SJCRH30 (cell line): Measurements from ENCODE around the gene TIE1. TPM values are rescaled to one million over a fixed set of nuclear protein-coding genes. Genes with fewer than 3 reads are reported as not detected.
"Not testable (repeated sequence)": the region's sequence is repeated elsewhere in the genome, so short reads cannot be mapped to it uniquely, and the experiment has no call there.

Experiments used
- DNase-seq, 2 experiments: peaks; one replicate each; pipeline ENCODE4 v3.0.0-alpha.2; 2015 to 2020
- H3K27ac ChIP-seq: fragments of 250-450 bp; sonication (Bioruptor Pico); 2 replicates; pipeline ENCODE4 v1.5.1; 2020; ENCODE audit warnings: mild to moderate bottlenecking, moderate library complexity
- H3K27me3 ChIP-seq: fragments of 250-450 bp; sonication (Bioruptor Pico); 2 replicates; pipeline ENCODE4 v1.5.1; 2020; ENCODE audit warnings: mild to moderate bottlenecking, moderate library complexity
- H3K36me3 ChIP-seq: fragments of 250-450 bp; sonication (Bioruptor Pico); 2 replicates; pipeline ENCODE4 v1.5.1; 2020; ENCODE audit warnings: mild to moderate bottlenecking, moderate library complexity
- H3K4me1 ChIP-seq: fragments of 250-450 bp; sonication (Bioruptor Pico); 2 replicates; pipeline ENCODE4 v1.5.1; 2020; ENCODE audit warnings: mild to moderate bottlenecking, moderate library complexity
- H3K4me3 ChIP-seq: fragments of 250-450 bp; sonication (Bioruptor Pico); 2 replicates; pipeline ENCODE4 v1.5.1; 2020; ENCODE audit warnings: mild to moderate bottlenecking, moderate library complexity
- H3K9me3 ChIP-seq: fragments of 250-450 bp; sonication (Bioruptor Pico); replicated peaks from 2 replicates; pipeline ENCODE4 v1.5.1; 2020; ENCODE audit warnings: mild to moderate bottlenecking, moderate library complexity
- total RNA-seq: library from RNA; depleted of rRNA; stranded (reverse); fragments of >200 nt; shearing (Covaris generic); gene quantifications from 2 replicates; pipeline ENCODE4 v1.2.3, GENCODE V29; 2014

The TIE1 gene
- total RNA-seq, 1 experiment from 2014 or later = 1.5 TPM

- DNase-seq = peak; percentile 99 to 100
- H3K9me3 ChIP-seq = no peaks in the 10 kb centered on the region
- peak within 1 kb of the TSS; percentile 85 for H3K27ac ChIP-seq
- H3K36me3 ChIP-seq = peaks cover 33% of the 10 kb centered on the region
- peak within 1 kb of the TSS; percentile 71 for H3K4me3 ChIP-seq
- peaks cover 7% of the 10 kb centered on the region; the same call in 1 of the 2 replicates for H3K4me1 ChIP-seq
- H3K27me3 ChIP-seq = no peaks in the 10 kb centered on the region
These were observed 58.2 kb downstream of the TIE1 start, which contains the start of gene CDC20 for GRCh38 chr1:43358746-43359693. CDC20 (plus strand) TSS chr1:43358981; CDS start chr1:43359216, 235 bp downstream.

GRCh38 chr1:43359696-43360095 lies 58.9 kb downstream of the TIE1 start:
- Histone ChIP-seq H3K27me3 (no peaks in the 10 kb centered on the region), H3K27ac (peak overlapping the region; percentile 85; the same call in 1 of the 2 replicates), H3K36me3 (peaks cover 37% of the 10 kb centered on the region), H3K4me3 (peak overlapping the region; percentile 71), H3K9me3 (no peaks in the 10 kb centered on the region), H3K4me1 (peaks cover 7% of the 10 kb centered on the region; the same call in 1 of the 2 replicates)
- no peak for DNase-seq

DNA sequence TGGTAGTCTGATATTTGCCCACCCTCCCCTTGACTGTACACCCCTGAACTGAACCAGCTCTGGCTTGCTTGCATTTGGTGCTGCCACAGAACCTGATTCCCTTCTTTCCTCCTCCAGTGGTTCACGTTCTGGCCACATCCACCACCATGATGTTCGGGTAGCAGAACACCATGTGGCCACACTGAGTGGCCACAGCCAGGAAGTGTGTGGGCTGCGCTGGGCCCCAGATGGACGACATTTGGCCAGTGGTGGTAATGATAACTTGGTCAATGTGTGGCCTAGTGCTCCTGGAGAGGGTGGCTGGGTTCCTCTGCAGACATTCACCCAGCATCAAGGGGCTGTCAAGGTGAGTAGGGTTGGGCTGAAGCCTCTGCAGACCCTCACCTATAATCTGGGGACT lies 59.8 kb downstream of the TIE1 start:
- Histone ChIP-seq H3K4me1 (peaks cover 7% of the 10 kb centered on the region; the same call in 1 of the 2 replicates), H3K27ac (no peak overlapping the region), H3K36me3 (peaks cover 39% of the 10 kb centered on the region), H3K27me3 (no peaks in the 10 kb centered on the region), H3K9me3 (no peaks in the 10 kb centered on the region), H3K4me3 (no peak overlapping the region; the same call in 1 of the 2 replicates)
- DNase-seq = no peak

DNA sequence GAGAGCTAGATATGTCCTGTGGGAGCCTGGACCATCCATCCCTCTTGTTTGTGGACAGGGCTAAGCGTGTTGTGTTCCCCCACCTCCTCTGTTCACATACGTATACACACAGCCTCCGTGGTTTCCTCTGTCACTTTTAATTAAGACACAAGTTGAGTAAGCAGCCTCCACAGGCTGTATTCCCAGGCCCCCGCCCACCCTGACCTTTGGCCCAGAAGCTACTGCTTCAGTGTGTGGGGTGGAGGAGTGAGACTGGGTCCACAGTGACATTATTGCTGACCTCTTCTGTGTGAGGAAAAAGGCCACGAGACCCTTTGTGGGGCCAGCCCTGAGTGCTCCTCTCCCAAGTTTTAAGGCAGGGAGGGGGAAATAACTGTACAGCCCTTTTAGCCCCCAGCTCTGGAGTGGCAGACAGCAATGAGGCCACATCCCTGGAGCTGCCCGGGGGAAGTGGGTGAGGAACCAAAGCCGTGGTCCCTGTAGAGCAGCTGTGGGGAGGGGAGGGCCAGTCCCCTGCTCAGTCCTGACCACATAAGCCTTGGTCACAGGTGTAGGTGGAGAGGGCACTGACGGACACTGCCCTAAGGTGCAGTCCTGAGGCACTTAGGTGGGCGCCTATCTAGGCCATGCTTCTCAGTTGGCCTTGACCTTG lies 62.6 kb downstream of the TIE1 start:
- Histone ChIP-seq H3K9me3 (no peaks in the 10 kb centered on the region), H3K4me3 (no peak overlapping the region), H3K36me3 (peaks cover 39% of the 10 kb centered on the region), H3K27me3 (no peaks in the 10 kb centered on the region), H3K4me1 (peaks cover 7% of the 10 kb centered on the region; the same call in 1 of the 2 replicates), H3K27ac (no peak overlapping the region)
- no peak for DNase-seq

DNA sequence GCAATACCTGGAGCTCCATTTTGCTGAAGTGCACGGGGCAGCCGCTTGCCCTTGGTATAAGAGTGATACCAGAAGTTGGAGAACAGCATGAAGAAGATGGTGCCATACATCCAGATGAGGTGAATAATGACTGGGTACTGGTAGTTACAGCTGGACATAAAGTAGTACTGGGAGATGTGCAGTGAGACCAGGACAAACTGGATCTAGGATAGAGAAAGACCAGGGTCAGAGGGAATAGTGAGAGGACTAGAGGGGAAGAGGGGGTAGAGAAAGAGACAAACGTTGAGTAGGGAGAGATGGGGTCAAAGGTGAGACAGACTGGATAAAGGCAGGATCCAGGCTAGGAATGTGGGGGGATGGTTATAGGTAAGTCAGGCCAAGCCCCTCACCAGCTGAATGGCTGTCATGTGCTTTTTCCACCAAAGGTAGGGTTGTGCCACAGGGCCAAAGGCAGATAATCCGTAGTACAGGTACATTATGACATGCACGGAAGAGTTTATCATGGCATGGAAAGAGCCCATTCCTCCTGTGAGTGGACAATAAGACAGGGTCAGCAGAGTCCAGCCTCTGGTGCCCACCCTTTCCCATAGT lies 63.2 kb downstream of the TIE1 start:
- peaks cover 10% of the 10 kb centered on the region; the same call in 1 of the 2 replicates for H3K4me1 ChIP-seq
- DNase-seq = no peak
- H3K9me3 ChIP-seq = no peaks in the 10 kb centered on the region
- no peak overlapping the region for H3K27ac ChIP-seq
- no peak overlapping the region for H3K4me3 ChIP-seq
- H3K36me3 ChIP-seq = peaks cover 39% of the 10 kb centered on the region
- H3K27me3 ChIP-seq = no peaks in the 10 kb centered on the region

DNA sequence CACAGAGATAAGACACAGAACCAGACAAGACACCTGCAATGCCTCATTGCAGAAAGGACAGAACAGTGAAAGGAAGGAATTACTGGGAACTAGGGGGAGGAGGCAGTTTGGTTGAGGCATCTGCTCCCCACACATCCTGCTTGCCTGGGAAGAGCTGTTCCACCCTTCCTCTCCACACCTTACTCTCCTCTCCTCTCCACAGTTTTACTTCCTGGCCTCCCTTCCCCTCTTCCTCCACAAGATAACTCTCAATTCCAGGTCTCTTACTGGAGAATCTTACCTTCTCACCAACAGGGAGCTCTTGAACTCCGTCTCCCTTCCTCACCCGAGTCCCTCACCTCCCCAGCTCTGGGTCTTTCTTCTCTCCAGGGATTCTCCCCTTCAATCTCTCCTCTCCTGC lies 64.9 kb downstream of the TIE1 start:
- DNase-seq = no peak
- Histone ChIP-seq H3K4me1 (peaks cover 4% of the 10 kb centered on the region; the same call in 1 of the 2 replicates), H3K27me3 (no peaks in the 10 kb centered on the region), H3K36me3 (peaks cover 33% of the 10 kb centered on the region), H3K27ac (no peak overlapping the region), H3K4me3 (no peak overlapping the region), H3K9me3 (no peaks in the 10 kb centered on the region)

DNA sequence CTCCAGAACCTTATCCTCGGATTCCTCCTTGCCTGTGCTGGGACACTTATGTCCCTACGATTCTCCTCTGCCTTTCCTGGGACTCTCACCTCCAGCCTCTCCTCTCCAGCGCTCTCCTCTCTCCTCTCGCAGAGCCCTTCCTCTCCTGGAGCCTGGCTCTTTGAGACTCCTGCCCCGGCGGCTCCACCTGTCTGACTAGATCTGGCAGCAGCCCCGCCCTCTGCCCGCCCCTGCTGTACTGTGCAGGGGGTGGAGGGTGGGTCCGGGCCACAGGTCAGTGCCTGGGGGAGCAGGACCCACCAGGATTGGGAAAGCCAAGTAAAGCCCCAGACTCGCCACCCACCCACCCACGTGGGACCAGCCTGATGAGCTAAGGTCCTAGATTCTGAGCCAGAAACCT lies 65.4 kb downstream of the TIE1 start:
- Histone ChIP-seq H3K4me3 (no peak overlapping the region), H3K36me3 (peaks cover 28% of the 10 kb centered on the region), H3K27ac (no peak overlapping the region)

GRCh38 chr1:43366601-43367025 lies 65.8 kb downstream of the TIE1 start:
- Histone ChIP-seq H3K4me1 (peaks cover 3% of the 10 kb centered on the region; the same call in 1 of the 2 replicates), H3K9me3 (no peaks in the 10 kb centered on the region), H3K4me3 (peak overlapping the region; percentile 87; the same call in 1 of the 2 replicates), H3K36me3 (peaks cover 23% of the 10 kb centered on the region), H3K27me3 (no peaks in the 10 kb centered on the region), H3K27ac (no peak overlapping the region)
- no peak for DNase-seq

More for the DNA sequence above, 65.4 kb downstream of the TIE1 start:
- Histone ChIP-seq H3K9me3 (no peaks in the 10 kb centered on the region), H3K27me3 (no peaks in the 10 kb centered on the region), H3K4me1 (peaks cover 3% of the 10 kb centered on the region; the same call in 1 of the 2 replicates)
- DNase-seq = no peak

DNA sequence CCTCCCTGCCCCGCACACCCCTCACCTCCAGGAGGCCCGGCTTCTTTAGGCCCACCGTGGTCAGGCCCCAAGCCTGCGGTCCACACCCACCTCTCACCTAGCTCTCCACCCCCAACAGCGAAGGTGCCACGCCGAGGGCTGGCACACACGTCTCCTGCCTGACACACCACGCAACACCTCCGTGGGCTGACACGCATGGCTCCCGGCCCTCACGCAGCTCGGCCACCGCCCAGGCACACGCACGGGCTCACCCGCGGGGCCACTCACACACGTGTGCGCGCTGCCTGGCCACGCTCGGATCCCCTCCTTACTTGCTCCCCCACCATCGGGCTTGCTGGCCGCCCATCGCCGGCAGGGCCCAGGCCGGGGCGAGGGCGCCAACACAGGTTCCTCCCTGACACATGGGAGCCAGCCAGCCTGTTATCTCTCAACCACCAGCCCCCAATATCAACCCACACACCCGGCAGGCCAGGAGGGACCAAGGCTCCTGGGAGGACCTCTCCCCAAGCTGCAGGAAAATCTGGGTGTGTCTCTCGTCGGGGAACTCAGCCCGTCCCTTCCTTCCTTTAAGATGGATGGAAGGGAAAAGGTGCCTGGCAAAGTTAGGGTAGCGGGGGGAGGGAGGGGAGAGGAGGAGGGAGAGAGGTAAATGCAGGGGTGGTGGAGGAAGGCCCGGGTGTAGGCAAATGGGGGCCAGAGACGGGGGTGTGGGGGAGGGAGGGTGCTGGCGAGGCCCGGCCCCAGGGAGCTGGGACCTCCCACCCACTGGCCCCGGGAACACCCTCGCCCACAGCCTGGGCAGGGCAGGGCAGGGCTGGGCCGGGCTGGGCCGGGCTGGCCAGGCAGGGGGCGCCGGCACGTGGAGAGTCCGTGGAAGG lies 66.5 kb downstream of the TIE1 start:
- H3K36me3 ChIP-seq = peaks cover 17% of the 10 kb centered on the region
- peak overlapping the region; percentile 87 for H3K4me3 ChIP-seq
- no peaks in the 10 kb centered on the region for H3K27me3 ChIP-seq
- H3K27ac ChIP-seq = peak overlapping the region; percentile 73; the same call in 1 of the 2 replicates
- no peak for DNase-seq
- H3K9me3 ChIP-seq = no peaks in the 10 kb centered on the region
- H3K4me1 ChIP-seq = peaks cover 3% of the 10 kb centered on the region; the same call in 1 of the 2 replicates

DNA sequence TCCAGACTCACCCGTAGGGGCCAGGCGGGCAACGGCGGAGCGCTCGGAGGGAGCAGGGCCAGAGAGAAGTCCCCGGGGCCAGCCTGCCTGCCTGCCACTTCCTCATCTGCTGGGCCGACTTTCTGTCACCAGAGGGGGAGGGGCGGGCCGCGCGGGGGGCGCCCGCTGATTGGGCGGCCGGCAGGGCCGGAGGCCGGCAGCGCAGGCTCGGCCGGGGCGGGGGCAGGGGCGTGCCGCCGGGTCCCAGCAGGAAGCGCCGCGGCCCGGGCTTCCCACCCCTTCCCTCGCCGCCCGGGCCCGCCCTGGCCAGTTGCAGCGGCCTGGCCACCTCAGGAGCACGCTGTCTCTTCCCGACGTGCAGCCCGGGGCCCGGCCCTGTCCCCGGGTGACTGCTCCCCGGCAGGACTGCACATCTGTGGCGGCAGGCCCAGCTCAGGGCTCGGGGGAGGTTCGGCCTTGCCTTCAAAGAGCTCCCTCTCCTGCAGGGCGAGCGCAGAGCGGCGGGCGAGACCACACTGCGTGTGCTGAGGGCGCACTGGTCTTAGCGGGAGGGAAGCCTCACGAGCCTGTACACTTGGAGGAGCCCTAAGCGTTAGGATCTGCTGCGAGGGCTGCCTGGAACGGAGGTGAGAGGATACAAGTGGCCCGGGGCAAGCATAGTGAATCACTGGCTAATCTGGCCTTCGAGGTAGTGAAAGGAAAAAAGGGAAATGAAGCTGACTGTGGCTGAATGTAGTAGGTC lies 67.3 kb downstream of the TIE1 start, which contains the start of gene ELOVL1:
TSS of gene ELOVL1 (minus strand) at position 108 of the 742 bp plus-strand sequence. CDS start 2,402 bp downstream, outside the sequence.
- Histone ChIP-seq H3K4me1 (peaks cover 3% of the 10 kb centered on the region; the same call in 1 of the 2 replicates), H3K9me3 (no peaks in the 10 kb centered on the region), H3K27me3 (no peaks in the 10 kb centered on the region), H3K4me3 (peak within 1 kb of the TSS; percentile 87), H3K27ac (peak within 1 kb of the TSS; percentile 73), H3K36me3 (peaks cover 10% of the 10 kb centered on the region)
- peak; percentile 92 to 94 for DNase-seq

DNA sequence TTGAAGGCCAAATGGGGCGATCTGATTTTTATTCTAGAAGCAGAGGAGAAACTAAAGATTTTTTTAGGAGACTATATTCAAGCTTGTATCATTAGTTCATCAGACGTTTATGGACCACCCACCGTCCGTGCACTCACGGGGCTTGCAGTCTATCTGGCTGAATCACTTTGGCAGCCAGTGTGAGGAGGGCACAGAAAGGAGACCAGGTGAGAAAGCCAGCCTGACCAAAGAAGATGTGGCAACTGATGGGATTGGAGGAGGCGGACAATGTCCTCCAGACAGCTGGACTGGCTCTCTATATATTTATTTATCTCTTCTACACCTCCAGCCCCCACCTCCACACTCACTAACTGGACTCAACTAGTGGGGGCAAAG lies 67.9 kb downstream of the TIE1 start:
- Histone ChIP-seq H3K4me3 (peak overlapping the region; percentile 87), H3K36me3 (peaks cover 8% of the 10 kb centered on the region), H3K4me1 (peaks cover 3% of the 10 kb centered on the region; the same call in 1 of the 2 replicates), H3K27ac (peak overlapping the region; percentile 73), H3K27me3 (no peaks in the 10 kb centered on the region), H3K9me3 (no peaks in the 10 kb centered on the region)
- peak in 1 of 2 experiments; percentile 41 for DNase-seq

- not testable (repeated sequence) for DNase-seq, H3K27me3 ChIP-seq, H3K4me3 ChIP-seq, H3K9me3 ChIP-seq, H3K27ac ChIP-seq, H3K4me1 ChIP-seq, H3K36me3 ChIP-seq
These were observed 69.0 kb downstream of the TIE1 start for GRCh38 chr1:43369779-43370178.

GRCh38 chr1:43370564-43370963 lies 69.8 kb downstream of the TIE1 start:
- H3K4me3 ChIP-seq = no peak overlapping the region
- H3K9me3 ChIP-seq = no peaks in the 10 kb centered on the region
- H3K4me1 ChIP-seq = peaks cover 3% of the 10 kb centered on the region; the same call in 1 of the 2 replicates
- H3K27ac ChIP-seq = no peak overlapping the region
- no peaks in the 10 kb centered on the region for H3K27me3 ChIP-seq
- H3K36me3 ChIP-seq = no peaks in the 10 kb centered on the region
- DNase-seq = no peak
